Neural progenitor cell (in vitro differentiated cells): Measurements from ENCODE around the gene SPEN. TPM values are rescaled to one million over a fixed set of nuclear protein-coding genes. Genes with fewer than 3 reads are reported as not detected.
A peak's percentile ranks its signal among the peaks of the same experiment; 100 is the strongest.
"Not testable (repeated sequence)": the region's sequence is repeated elsewhere in the genome, so short reads cannot be mapped to it uniquely, and the experiment has no call there.

Source experiments
- DNase-seq: peaks from one replicate; pipeline ENCODE4 v3.0.0-alpha.2; 2016; ENCODE audit warnings: low spot score
- H2AFZ ChIP-seq: fragments of 200-600 bp; sonication (generic); replicated peaks from 2 replicates; pipeline ENCODE4 v1.6.1; 2016; ENCODE audit warnings: antibody characterized with exemption
- H3F3A ChIP-seq: fragments of 200-600 bp; sonication (generic); 2 replicates; pipeline ENCODE4 v1.6.1; 2016; ENCODE audit warnings: antibody characterized with exemption, low read depth
- H3K27ac ChIP-seq: fragments of 200-600 bp; sonication (generic); 2 replicates; pipeline ENCODE4 v1.5.1; 2016; ENCODE audit warnings: mild to moderate bottlenecking
- H3K27me3 ChIP-seq: fragments of 200-600 bp; sonication (generic); 2 replicates; pipeline ENCODE4 v1.6.1; 2016; ENCODE audit warnings: mild to moderate bottlenecking, moderate library complexity
- H3K36me3 ChIP-seq: fragments of 200-600 bp; sonication (generic); 2 replicates; pipeline ENCODE4 v1.5.1; 2016
- H3K4me1 ChIP-seq: fragments of 200-600 bp; sonication (generic); 2 replicates; pipeline ENCODE4 v1.6.1; 2016; ENCODE audit warnings: mixed run types
- H3K4me2 ChIP-seq: fragments of 200-600 bp; sonication (generic); 2 replicates; pipeline ENCODE4 v1.6.1; 2016
- H3K4me3 ChIP-seq: fragments of 200-600 bp; sonication (generic); 2 replicates; pipeline ENCODE4 v1.5.1; 2016
- H3K79me2 ChIP-seq: fragments of 200-600 bp; sonication (generic); 2 replicates; pipeline ENCODE4 v1.6.1; 2016; ENCODE audit warnings: low read depth
- H3K9ac ChIP-seq: fragments of 200-600 bp; sonication (generic); 2 replicates; pipeline ENCODE4 v1.6.1; 2016
- H3K9me3 ChIP-seq: fragments of 200-600 bp; sonication (generic); 2 replicates; pipeline ENCODE4 v1.5.1; 2016; ENCODE audit warnings: low read depth
- H4K20me1 ChIP-seq: fragments of 200-600 bp; sonication (generic); 2 replicates; pipeline ENCODE4 v1.6.1; 2016; ENCODE audit warnings: low read depth
- H3K27ac Mint-ChIP-seq: 3 replicates; pipeline ENCODE4 v1.8.0; 2021; ENCODE audit warnings: mixed read lengths
- H3K27me3 Mint-ChIP-seq: 2 replicates; pipeline ENCODE4 v1.8.0; 2022; ENCODE audit warnings: low read depth, mild to moderate bottlenecking, inconsistent platforms, moderate library complexity, mixed read lengths; ENCODE audit not compliant: insufficient read depth
- H3K36me3 Mint-ChIP-seq: 3 replicates; pipeline ENCODE4 v1.8.0; 2021; ENCODE audit warnings: mixed read lengths
- H3K4me1 Mint-ChIP-seq: 3 replicates; pipeline ENCODE4 v1.8.0; 2021; ENCODE audit warnings: mixed read lengths
- H3K4me3 Mint-ChIP-seq: 3 replicates; pipeline ENCODE4 v1.8.0; 2021; ENCODE audit warnings: mild to moderate bottlenecking, moderate library complexity, mixed read lengths
- H3K9me3 Mint-ChIP-seq: 3 replicates; pipeline ENCODE4 v1.8.0; 2020; ENCODE audit warnings: mixed read lengths
- CTCF ChIP-seq: fragments of 200-600 bp; sonication (generic); IDR thresholded peaks from 2 replicates; pipeline ENCODE4 v1.5.1; 2017; ENCODE audit warnings: antibody characterized with exemption, mild to moderate bottlenecking
- EZH2 ChIP-seq: fragments of 200-600 bp; sonication (generic); IDR thresholded peaks from 2 replicates; pipeline ENCODE4 v1.6.1; 2017; ENCODE audit warnings: antibody characterized with exemption, mild to moderate bottlenecking, moderate library complexity
- EZH2phosphoT487 ChIP-seq: fragments of 200-600 bp; sonication (generic); IDR thresholded peaks from 2 replicates; pipeline ENCODE4 v1.6.1; 2017; ENCODE audit warnings: antibody characterized with exemption
- total RNA-seq: library from RNA; depleted of rRNA; stranded (reverse); fragments of >200 nt; gene quantifications from 2 replicates; pipeline ENCODE4 v1.2.3, GENCODE V29; 2015; ENCODE audit warnings: low replicate concordance

SPEN gene
- total RNA-seq, 1 donor from 2014 or later, result 59.6 TPM

GRCh38 chr1:15826810-15827507 lies 20.5 kb upstream of the SPEN start:
- no peaks in the 10 kb centered on the region for H3K27me3 ChIP-seq
- Mint-ChIP-seq H3K9me3 (no peaks in the 10 kb centered on the region), H3K4me1 (peaks cover 23% of the 10 kb centered on the region), H3K27me3 (peaks cover 2% of the 10 kb centered on the region), H3K4me3 (no peak overlapping the region), H3K27ac (no peak overlapping the region), H3K36me3 (peaks cover 11% of the 10 kb centered on the region)
- H4K20me1 ChIP-seq, result no peaks in the 10 kb centered on the region
- H3K27ac ChIP-seq, result no peak overlapping the region
- no peaks in the 10 kb centered on the region for H3K9me3 ChIP-seq
- no peak for TF ChIP-seq EZH2
- no peak for TF ChIP-seq EZH2phosphoT487
- TF ChIP-seq CTCF, result no peak
- H3K4me3 ChIP-seq, result no peak overlapping the region
- no peaks in the 10 kb centered on the region for H3K4me1 ChIP-seq
- H3K4me2 ChIP-seq, result no peak overlapping the region
- H3K36me3 ChIP-seq, result no peaks in the 10 kb centered on the region
- peaks cover 21% of the 10 kb centered on the region for H3F3A ChIP-seq
- no peak overlapping the region for H3K9ac ChIP-seq
- H2AFZ ChIP-seq, result no peak overlapping the region
- no peak for DNase-seq
- H3K79me2 ChIP-seq, result peaks cover 5% of the 10 kb centered on the region

- H3K27ac ChIP-seq, H3K4me2 ChIP-seq, H3K36me3 ChIP-seq, H3K27me3 Mint-ChIP-seq, H3K36me3 Mint-ChIP-seq, H3K4me1 ChIP-seq, H3K4me3 ChIP-seq, DNase-seq, H3K27ac Mint-ChIP-seq, H3K4me3 Mint-ChIP-seq, H2AFZ ChIP-seq, H3K9me3 ChIP-seq, H3K9ac ChIP-seq, H3K27me3 ChIP-seq, H3K9me3 Mint-ChIP-seq, H4K20me1 ChIP-seq: not testable (repeated sequence)
- H3K79me2 ChIP-seq, result peaks cover 10% of the 10 kb centered on the region
- peaks cover 26% of the 10 kb centered on the region for H3F3A ChIP-seq
- peaks cover 22% of the 10 kb centered on the region for H3K4me1 Mint-ChIP-seq
These were observed 19.9 kb upstream of the SPEN start for GRCh38 chr1:15827567-15827966.

- H3K27ac Mint-ChIP-seq, H3K36me3 Mint-ChIP-seq, H3K4me2 ChIP-seq, H3K27me3 Mint-ChIP-seq, H3K27ac ChIP-seq, H3K4me3 ChIP-seq, DNase-seq, H3K27me3 ChIP-seq, H4K20me1 ChIP-seq, H3K4me3 Mint-ChIP-seq, H3K9ac ChIP-seq, H3K9me3 ChIP-seq, H3K36me3 ChIP-seq, H3K4me1 ChIP-seq, H3K9me3 Mint-ChIP-seq, H2AFZ ChIP-seq: not testable (repeated sequence)
- H3F3A ChIP-seq, result peaks cover 32% of the 10 kb centered on the region
- H3K79me2 ChIP-seq, result peaks cover 24% of the 10 kb centered on the region
- H3K4me1 Mint-ChIP-seq, result peaks cover 30% of the 10 kb centered on the region
These were observed 18.6 kb upstream of the SPEN start for GRCh38 chr1:15828931-15829330.

- peaks cover 27% of the 10 kb centered on the region for H3K79me2 ChIP-seq
- no peak overlapping the region for H3K27ac ChIP-seq
- H3K9me3 ChIP-seq, result no peaks in the 10 kb centered on the region
- peaks cover 4% of the 10 kb centered on the region for H3K27me3 Mint-ChIP-seq
- no peaks in the 10 kb centered on the region for H3K36me3 ChIP-seq
- H3K4me3 Mint-ChIP-seq, result no peak overlapping the region
- H3K4me3 ChIP-seq, result no peak overlapping the region
- peaks cover 6% of the 10 kb centered on the region for H3K4me1 ChIP-seq
- H4K20me1 ChIP-seq, result no peaks in the 10 kb centered on the region
- no peak overlapping the region for H2AFZ ChIP-seq
- H3K36me3 Mint-ChIP-seq, result peaks cover 10% of the 10 kb centered on the region
- TF ChIP-seq CTCF (peak; percentile 23), EZH2 (no peak)
- peak; percentile 15 for DNase-seq
- H3K9ac ChIP-seq, result no peak overlapping the region
- H3K27me3 ChIP-seq, result no peaks in the 10 kb centered on the region
- peaks cover 34% of the 10 kb centered on the region for H3K4me1 Mint-ChIP-seq
- no peak overlapping the region for H3K27ac Mint-ChIP-seq
- H3F3A ChIP-seq, result peaks cover 44% of the 10 kb centered on the region
- H3K4me2 ChIP-seq, result no peak overlapping the region
- H3K9me3 Mint-ChIP-seq, result no peaks in the 10 kb centered on the region
These were observed 17.2 kb upstream of the SPEN start for GRCh38 chr1:15830258-15830657.
